ENCODE data around the gene NKAIN2. TPM values are rescaled to one million over a fixed set of nuclear protein-coding genes. Genes with fewer than 3 reads are reported as not detected.

Gene NKAIN2
- polyA plus RNA-seq, 1 donor (not counting 4 experiments of a cell fraction or from before 2014, with no cell fraction given), result 0.13 TPM

- H3K9me1 ChIP-seq (ENCODE audit: control insufficient read depth, extremely low read depth, insufficient read depth, low read length), result no peaks in the 10 kb centered on the region
- H3K4me1 ChIP-seq (ENCODE audit: control insufficient read depth, extremely low read depth, insufficient read depth, low read length), result no peaks in the 10 kb centered on the region
- H3K27me3 ChIP-seq (ENCODE audit: control insufficient read depth, extremely low read depth, insufficient read depth, low read length), result no peaks in the 10 kb centered on the region
- H3K9ac ChIP-seq (ENCODE audit: control insufficient read depth, extremely low read depth, insufficient read depth, low read length), result no peak overlapping the region
- FAIRE-seq (no peak), DNase-seq (ENCODE audit: low read depth, low spot score) (no peak)
- no peak overlapping the region for H3K4me3 ChIP-seq (ENCODE audit: control insufficient read depth in 2 of 3, extremely low read depth in 1 of 3, insufficient read depth in 2 of 3, low read depth in 1 of 3, low read length in 3 of 3)
- H3K36me3 ChIP-seq (ENCODE audit: control insufficient read depth in 2 of 2, extremely low read depth in 1 of 2, insufficient read depth in 2 of 2, low read length in 2 of 2), result no peaks in the 10 kb centered on the region
- H3K4me2 ChIP-seq (ENCODE audit: control insufficient read depth, extremely low read depth, insufficient read depth, low read depth, low read length), result no peak overlapping the region
- no peaks in the 10 kb centered on the region for H4K20me1 ChIP-seq (ENCODE audit: control insufficient read depth, extremely low read depth, insufficient read depth, low read length)
- no peaks in the 10 kb centered on the region for H3K9me3 ChIP-seq (ENCODE audit: control insufficient read depth, low read depth, low read length)
- TF ChIP-seq CTCF (optimal IDR thresholded peaks at IDR 0.05 in 1 of 3, IDR thresholded peaks at IDR 0.05 in 1 of 3, conservative IDR thresholded peaks at IDR 0.05 in 1 of 3; ENCODE audit: extremely low read depth in 1 of 3, insufficient read depth in 2 of 3, low read length in 3 of 3) (no peak), EZH2 (IDR thresholded peaks at IDR 0.05; ENCODE audit: low read length) (no peak)
- dilution Hi-C loops (cut with MboI; ENCODE audit: extremely low pct_ligation_motif_present, low sequenced_read_pairs), result no loop called here
- H3K79me2 ChIP-seq (ENCODE audit: control insufficient read depth, insufficient read depth, low read length), result no peaks in the 10 kb centered on the region
- no peak overlapping the region for H3K27ac ChIP-seq (ENCODE audit: control insufficient read depth, insufficient read depth, low read length)
- no peak overlapping the region for H2AFZ ChIP-seq (ENCODE audit: control insufficient read depth, low read length)
These were observed 479.8 kb downstream of the NKAIN2 start for GRCh38 chr6:124283486-124283885.

GRCh38 chr6:124285146-124285545 is 481.5 kb downstream of the NKAIN2 start:
- H3K79me2 ChIP-seq (ENCODE audit: control insufficient read depth, insufficient read depth, low read length), result no peaks in the 10 kb centered on the region

More at GRCh38 chr6:124285146-124285545, 481.5 kb downstream of the NKAIN2 start:
- dilution Hi-C loops (cut with MboI; ENCODE audit: extremely low pct_ligation_motif_present, low sequenced_read_pairs), result no loop called here
- Histone ChIP-seq H3K4me2 (ENCODE audit: control insufficient read depth, extremely low read depth, insufficient read depth, low read depth, low read length) (no peak overlapping the region), H3K27ac (ENCODE audit: control insufficient read depth, insufficient read depth, low read length) (no peak overlapping the region), H3K9ac (ENCODE audit: control insufficient read depth, extremely low read depth, insufficient read depth, low read length) (no peak overlapping the region), H3K4me1 (ENCODE audit: control insufficient read depth, extremely low read depth, insufficient read depth, low read length) (no peaks in the 10 kb centered on the region), H3K9me3 (ENCODE audit: control insufficient read depth, low read depth, low read length) (no peaks in the 10 kb centered on the region), H3K4me3 (ENCODE audit: control insufficient read depth in 2 of 3, extremely low read depth in 1 of 3, insufficient read depth in 2 of 3, low read depth in 1 of 3, low read length in 3 of 3) (no peak overlapping the region), H4K20me1 (ENCODE audit: control insufficient read depth, extremely low read depth, insufficient read depth, low read length) (no peaks in the 10 kb centered on the region), H3K9me1 (ENCODE audit: control insufficient read depth, extremely low read depth, insufficient read depth, low read length) (no peaks in the 10 kb centered on the region), H2AFZ (ENCODE audit: control insufficient read depth, low read length) (no peak overlapping the region), H3K27me3 (ENCODE audit: control insufficient read depth, extremely low read depth, insufficient read depth, low read length) (no peaks in the 10 kb centered on the region), H3K36me3 (ENCODE audit: control insufficient read depth in 2 of 2, extremely low read depth in 1 of 2, insufficient read depth in 2 of 2, low read length in 2 of 2) (no peaks in the 10 kb centered on the region)
- FAIRE-seq (no peak), DNase-seq (ENCODE audit: low read depth, low spot score) (no peak)
- TF ChIP-seq EZH2 (IDR thresholded peaks at IDR 0.05; ENCODE audit: low read length) (no peak), CTCF (optimal IDR thresholded peaks at IDR 0.05 in 1 of 3, IDR thresholded peaks at IDR 0.05 in 1 of 3, conservative IDR thresholded peaks at IDR 0.05 in 1 of 3; ENCODE audit: extremely low read depth in 1 of 3, insufficient read depth in 2 of 3, low read length in 3 of 3) (no peak)
